Cardiac muscle cell (in vitro differentiated cells and primary cell): ENCODE results near the gene CUX1. TPM values are rescaled to one million over a fixed set of nuclear protein-coding genes. Genes with fewer than 3 reads are reported as not detected.

ENCODE experiments used
- DNase-seq, 2 donors: peaks; one replicate each; pipeline versions ENCODE4 v3.0.0 to v3.0.0-alpha.2; 2010 to 2017; ENCODE audit warnings: low read depth in 1 of 2, low spot score in 1 of 2
- H3K27ac ChIP-seq: fragments of 200-600 bp; sonication (generic); 2 replicates; pipeline ENCODE4 v1.5.1; 2016
- H3K27me3 ChIP-seq: fragments of 200-600 bp; sonication (generic); 2 replicates; pipeline ENCODE4 v1.6.0; 2016; ENCODE audit warnings: control low read depth
- H3K36me3 ChIP-seq: fragments of 200-600 bp; sonication (generic); 2 replicates; pipeline ENCODE4 v1.5.1; 2016; ENCODE audit warnings: control low read depth
- H3K4me1 ChIP-seq: fragments of 200-600 bp; sonication (generic); 2 replicates; pipeline ENCODE4 v1.8.1; 2017; ENCODE audit warnings: low read depth, mild to moderate bottlenecking, mixed run types
- H3K4me3 ChIP-seq: fragments of 200-600 bp; sonication (generic); 2 replicates; pipeline ENCODE4 v1.5.1; 2016; ENCODE audit warnings: mild to moderate bottlenecking
- H3K9me3 ChIP-seq: fragments of 200-600 bp; sonication (generic); 2 replicates; pipeline ENCODE4 v1.5.1; 2017; ENCODE audit warnings: low read depth, mild to moderate bottlenecking, control low read depth
- polyA plus RNA-seq: library from polyadenylated mRNA; unstranded; fragments of >200 nt; fragmentation: Nextera tagmentation; extraction: Ambion mirVana; gene quantifications from 2 replicates; pipeline ENCODE4 v1.2.1, GENCODE V29; 2016
- total RNA-seq: library from RNA; depleted of rRNA; stranded (reverse); fragments of >200 nt; gene quantifications from 2 replicates; pipeline ENCODE4 v1.2.3, GENCODE V29; 2016
- TF ChIP-seq, protein P1 (sequence below): IDR thresholded peaks from 2 replicates; pipeline ENCODE4 v1.5.1; 2012; ENCODE audit warnings: low read depth, mild to moderate bottlenecking, low read length

CUX1 gene
- total and polyA plus RNA-seq, 2 experiments from 2014 or later, result 67.7 to 85.3 TPM

DNA sequence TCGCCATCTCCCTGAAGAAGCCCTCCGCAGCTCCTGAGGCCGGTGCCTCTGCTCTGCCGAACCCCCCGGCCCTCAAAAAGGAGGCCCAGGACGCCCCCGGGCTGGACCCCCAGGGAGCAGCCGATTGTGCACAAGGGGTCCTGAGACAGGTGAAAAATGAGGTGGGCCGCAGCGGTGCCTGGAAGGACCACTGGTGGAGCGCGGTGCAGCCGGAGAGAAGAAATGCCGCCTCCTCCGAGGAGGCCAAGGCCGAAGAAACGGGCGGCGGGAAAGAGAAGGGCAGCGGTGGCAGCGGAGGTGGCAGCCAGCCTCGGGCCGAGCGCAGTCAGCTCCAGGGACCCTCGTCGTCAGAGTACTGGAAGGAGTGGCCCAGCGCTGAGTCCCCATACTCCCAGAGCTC, 384.1 kb downstream of the CUX1 start:
- H3K27me3 ChIP-seq, result no peaks in the 10 kb centered on the region
- H3K27ac ChIP-seq, result no peak overlapping the region
- H3K36me3 ChIP-seq, result peaks cover 26% of the 10 kb centered on the region
- no peak overlapping the region for H3K4me3 ChIP-seq
- H3K4me1 ChIP-seq, result no peaks in the 10 kb centered on the region
- no peak for DNase-seq
- H3K9me3 ChIP-seq, result no peaks in the 10 kb centered on the region
- TF ChIP-seq, protein P1, sequence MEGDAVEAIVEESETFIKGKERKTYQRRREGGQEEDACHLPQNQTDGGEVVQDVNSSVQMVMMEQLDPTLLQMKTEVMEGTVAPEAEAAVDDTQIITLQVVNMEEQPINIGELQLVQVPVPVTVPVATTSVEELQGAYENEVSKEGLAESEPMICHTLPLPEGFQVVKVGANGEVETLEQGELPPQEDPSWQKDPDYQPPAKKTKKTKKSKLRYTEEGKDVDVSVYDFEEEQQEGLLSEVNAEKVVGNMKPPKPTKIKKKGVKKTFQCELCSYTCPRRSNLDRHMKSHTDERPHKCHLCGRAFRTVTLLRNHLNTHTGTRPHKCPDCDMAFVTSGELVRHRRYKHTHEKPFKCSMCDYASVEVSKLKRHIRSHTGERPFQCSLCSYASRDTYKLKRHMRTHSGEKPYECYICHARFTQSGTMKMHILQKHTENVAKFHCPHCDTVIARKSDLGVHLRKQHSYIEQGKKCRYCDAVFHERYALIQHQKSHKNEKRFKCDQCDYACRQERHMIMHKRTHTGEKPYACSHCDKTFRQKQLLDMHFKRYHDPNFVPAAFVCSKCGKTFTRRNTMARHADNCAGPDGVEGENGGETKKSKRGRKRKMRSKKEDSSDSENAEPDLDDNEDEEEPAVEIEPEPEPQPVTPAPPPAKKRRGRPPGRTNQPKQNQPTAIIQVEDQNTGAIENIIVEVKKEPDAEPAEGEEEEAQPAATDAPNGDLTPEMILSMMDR, result no peak

DNA sequence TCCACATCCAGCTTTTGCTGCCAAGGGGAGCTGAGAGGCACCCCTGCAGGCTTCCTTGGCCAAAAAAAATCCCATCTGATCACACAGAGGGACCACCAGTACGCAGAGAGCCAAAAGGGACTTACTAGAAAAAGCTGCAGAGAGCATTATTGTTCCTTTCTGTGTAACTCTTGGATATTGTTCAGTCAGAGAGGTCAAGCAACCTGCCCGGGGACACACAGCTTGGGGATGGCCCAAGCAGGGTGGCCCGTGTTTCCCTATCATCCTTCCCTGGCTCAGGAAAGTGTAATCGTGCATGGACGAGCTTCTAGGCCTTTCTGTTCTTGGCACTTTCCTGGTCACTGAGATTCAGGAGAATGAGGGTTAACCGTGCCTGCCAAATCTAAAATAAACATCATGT, 385.1 kb downstream of the CUX1 start:
- no peaks in the 10 kb centered on the region for H3K4me1 ChIP-seq
- H3K27me3 ChIP-seq, result no peaks in the 10 kb centered on the region
- DNase-seq, result no peak
- no peak overlapping the region for H3K27ac ChIP-seq
- H3K4me3 ChIP-seq, result no peak overlapping the region
- TF ChIP-seq, protein P1, result no peak
- no peaks in the 10 kb centered on the region for H3K9me3 ChIP-seq
- H3K36me3 ChIP-seq, result peaks cover 22% of the 10 kb centered on the region

DNA sequence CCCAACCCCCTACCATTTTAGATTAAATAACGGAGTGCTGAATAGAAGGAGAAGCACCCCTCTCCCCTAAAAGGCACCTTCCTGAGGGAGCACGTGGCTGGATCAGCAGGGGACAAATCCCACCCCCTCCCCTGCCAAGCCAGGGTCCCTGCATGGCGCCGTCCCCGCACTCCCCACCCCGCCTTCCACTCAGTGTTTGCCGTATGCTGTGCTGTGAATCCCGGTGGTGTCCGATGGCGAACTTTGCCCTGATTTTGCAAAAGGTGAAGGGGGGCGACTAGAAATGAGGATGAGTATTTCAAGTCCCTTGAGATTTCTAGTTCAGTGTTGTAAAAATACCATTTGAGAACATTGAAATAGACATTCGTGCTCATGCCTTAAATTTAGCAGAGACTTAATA, 385.8 kb downstream of the CUX1 start:
- no peak for DNase-seq
- Histone ChIP-seq H3K4me1 (no peaks in the 10 kb centered on the region), H3K9me3 (no peaks in the 10 kb centered on the region), H3K27me3 (no peaks in the 10 kb centered on the region), H3K27ac (no peak overlapping the region), H3K4me3 (no peak overlapping the region), H3K36me3 (peaks cover 20% of the 10 kb centered on the region)
- TF ChIP-seq, protein P1, result no peak

DNA sequence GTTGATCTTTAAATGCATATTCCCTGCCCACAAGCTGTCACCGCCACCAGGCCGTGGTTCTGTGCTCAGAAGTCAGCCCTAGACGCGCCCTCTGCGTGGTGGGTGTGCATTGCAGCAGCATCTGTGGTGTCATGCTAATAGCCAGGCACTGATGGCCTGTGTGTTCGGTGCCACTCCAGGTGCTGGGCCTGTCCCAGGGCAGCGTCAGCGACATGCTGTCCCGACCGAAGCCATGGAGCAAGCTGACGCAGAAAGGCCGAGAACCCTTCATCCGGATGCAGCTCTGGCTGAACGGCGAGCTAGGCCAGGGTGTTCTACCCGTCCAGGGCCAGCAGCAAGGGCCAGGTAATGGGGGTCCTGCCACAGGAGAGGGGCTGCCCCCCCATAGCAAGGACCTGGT, 386.8 kb downstream of the CUX1 start:
- Histone ChIP-seq H3K4me3 (no peak overlapping the region), H3K27me3 (no peaks in the 10 kb centered on the region), H3K36me3 (peaks cover 22% of the 10 kb centered on the region), H3K27ac (no peak overlapping the region), H3K4me1 (no peaks in the 10 kb centered on the region), H3K9me3 (no peaks in the 10 kb centered on the region)
- DNase-seq, result no peak
- TF ChIP-seq, protein P1, result no peak

DNA sequence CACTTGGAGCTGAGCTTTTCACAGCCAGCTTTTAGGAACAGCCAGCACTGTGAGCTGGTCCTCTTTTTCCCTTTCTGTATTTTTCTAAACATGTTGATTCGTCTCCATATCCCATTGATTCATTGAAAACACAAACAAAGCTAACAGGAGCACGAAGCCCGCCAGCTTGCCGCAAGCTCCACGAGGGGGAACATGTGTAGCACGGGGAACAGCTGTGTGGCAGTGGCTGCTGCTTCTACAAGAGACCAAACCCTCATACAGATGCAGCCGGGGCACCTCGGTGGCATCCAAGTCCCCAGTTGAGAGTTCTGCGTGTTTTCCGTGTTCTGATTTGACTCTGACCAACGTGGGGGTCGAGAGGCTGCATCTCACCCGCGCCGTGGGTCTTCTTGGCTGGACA, 388.5 kb downstream of the CUX1 start:
- DNase-seq, result no peak
- Histone ChIP-seq H3K27me3 (no peaks in the 10 kb centered on the region), H3K9me3 (no peaks in the 10 kb centered on the region), H3K4me1 (no peaks in the 10 kb centered on the region), H3K36me3 (peaks cover 23% of the 10 kb centered on the region), H3K4me3 (no peak overlapping the region), H3K27ac (no peak overlapping the region)
- TF ChIP-seq, protein P1, result no peak

DNA sequence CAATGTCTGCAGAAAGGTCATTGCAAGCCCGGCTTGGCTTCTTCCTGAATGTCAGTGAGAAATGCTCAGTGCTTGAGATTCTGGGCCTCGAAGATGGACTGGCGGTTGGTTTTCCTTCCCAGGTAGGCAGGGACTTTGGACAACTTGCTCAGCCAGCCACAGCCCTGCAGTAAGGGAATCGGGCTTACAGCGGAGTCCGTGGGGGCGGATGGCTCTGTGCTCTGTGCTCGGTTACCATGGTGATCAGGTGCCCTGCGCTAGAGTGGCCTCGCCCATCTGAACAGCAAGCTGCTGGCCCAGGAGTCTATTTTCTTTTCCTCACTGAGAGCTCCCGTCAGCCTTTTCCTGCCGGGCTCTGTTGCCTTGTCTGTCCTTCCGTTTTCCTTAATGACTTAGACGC, 391.4 kb downstream of the CUX1 start:
- Histone ChIP-seq H3K4me3 (no peak overlapping the region), H3K27me3 (no peaks in the 10 kb centered on the region), H3K4me1 (no peaks in the 10 kb centered on the region), H3K27ac (no peak overlapping the region), H3K36me3 (peaks cover 20% of the 10 kb centered on the region), H3K9me3 (no peaks in the 10 kb centered on the region)
- TF ChIP-seq, protein P1, result no peak
- DNase-seq, result no peak
